ENCODE results near the gene CAMTA1. TPM values are rescaled to one million over a fixed set of nuclear protein-coding genes. Genes with fewer than 3 reads are reported as not detected.
A peak's percentile ranks its signal among the peaks of the same experiment; 100 is the strongest.

Gene CAMTA1
- total RNA-seq, 1 experiment from 2014 or later = 82.2 TPM

DNA sequence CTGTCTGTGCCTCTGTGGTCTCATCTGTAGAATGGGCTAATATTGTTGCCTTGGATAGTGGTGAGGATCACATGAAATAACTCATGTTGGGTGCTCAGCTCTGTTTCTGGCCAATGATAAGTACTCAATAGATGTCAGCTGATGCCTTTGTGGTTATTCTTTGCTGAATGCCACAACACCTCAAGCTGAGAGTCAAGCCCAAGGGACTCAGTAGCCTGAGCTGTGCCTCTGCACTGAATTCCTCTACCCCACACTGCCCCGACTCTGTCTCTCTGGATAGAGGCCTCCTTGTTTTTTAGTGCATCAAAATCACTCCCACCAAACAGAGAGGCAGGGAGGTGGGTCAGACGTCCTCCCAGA is 789.8 kb downstream of the CAMTA1 start:
- intact Hi-C loops (cut with micrococcal nuclease; ENCODE audit: unreplicated experiment) (no loop called here), in situ Hi-C loops (cut with HindIII; ENCODE audit: low pct_unique_long_range_greater_than_20kb, low sequenced_read_pairs) (no loop called here)
- no peaks in the 10 kb centered on the region for H3K9me3 ChIP-seq (ENCODE audit: control insufficient read depth, insufficient read depth, low read depth, low read length)
- no peak overlapping the region for H3K27ac ChIP-seq (ENCODE audit: low read length)
- POLR2A ChIA-PET = no interaction called here
- H3K27me3 ChIP-seq (ENCODE audit: control insufficient read depth, insufficient read depth, low read length) = no peaks in the 10 kb centered on the region
- no peaks in the 10 kb centered on the region for H3K36me3 ChIP-seq (ENCODE audit: control insufficient read depth, insufficient read depth, low read length)
- CTCF ChIA-PET = no interaction called here
- DNase-seq (ENCODE audit: low read depth, low spot score) (no peak), ATAC-seq (no peak)
- no peaks in the 10 kb centered on the region for H3K4me1 ChIP-seq (ENCODE audit: control insufficient read depth, insufficient read depth, low read length)
- no TSS peak for BruUV-seq (replicated peaks)
- H3K4me3 ChIP-seq (ENCODE audit: low read depth in 2 of 2, low read length in 2 of 2) = no peak overlapping the region
- TF ChIP-seq, protein P1, sequence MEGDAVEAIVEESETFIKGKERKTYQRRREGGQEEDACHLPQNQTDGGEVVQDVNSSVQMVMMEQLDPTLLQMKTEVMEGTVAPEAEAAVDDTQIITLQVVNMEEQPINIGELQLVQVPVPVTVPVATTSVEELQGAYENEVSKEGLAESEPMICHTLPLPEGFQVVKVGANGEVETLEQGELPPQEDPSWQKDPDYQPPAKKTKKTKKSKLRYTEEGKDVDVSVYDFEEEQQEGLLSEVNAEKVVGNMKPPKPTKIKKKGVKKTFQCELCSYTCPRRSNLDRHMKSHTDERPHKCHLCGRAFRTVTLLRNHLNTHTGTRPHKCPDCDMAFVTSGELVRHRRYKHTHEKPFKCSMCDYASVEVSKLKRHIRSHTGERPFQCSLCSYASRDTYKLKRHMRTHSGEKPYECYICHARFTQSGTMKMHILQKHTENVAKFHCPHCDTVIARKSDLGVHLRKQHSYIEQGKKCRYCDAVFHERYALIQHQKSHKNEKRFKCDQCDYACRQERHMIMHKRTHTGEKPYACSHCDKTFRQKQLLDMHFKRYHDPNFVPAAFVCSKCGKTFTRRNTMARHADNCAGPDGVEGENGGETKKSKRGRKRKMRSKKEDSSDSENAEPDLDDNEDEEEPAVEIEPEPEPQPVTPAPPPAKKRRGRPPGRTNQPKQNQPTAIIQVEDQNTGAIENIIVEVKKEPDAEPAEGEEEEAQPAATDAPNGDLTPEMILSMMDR (IDR thresholded peaks at IDR 0.05) = no peak
- TF ChIP-seq TCF7L2 (IDR thresholded peaks at IDR 0.05; ENCODE audit: low read depth, low read length) (no peak), POLR2AphosphoS5 (IDR thresholded peaks at IDR 0.05; ENCODE audit: low read depth, low read length) (no peak), SIN3A (IDR thresholded peaks at IDR 0.05; ENCODE audit: borderline replicate concordance, insufficient read depth, low read depth, low read length) (no peak)
- TF ChIP-seq, protein P2, sequence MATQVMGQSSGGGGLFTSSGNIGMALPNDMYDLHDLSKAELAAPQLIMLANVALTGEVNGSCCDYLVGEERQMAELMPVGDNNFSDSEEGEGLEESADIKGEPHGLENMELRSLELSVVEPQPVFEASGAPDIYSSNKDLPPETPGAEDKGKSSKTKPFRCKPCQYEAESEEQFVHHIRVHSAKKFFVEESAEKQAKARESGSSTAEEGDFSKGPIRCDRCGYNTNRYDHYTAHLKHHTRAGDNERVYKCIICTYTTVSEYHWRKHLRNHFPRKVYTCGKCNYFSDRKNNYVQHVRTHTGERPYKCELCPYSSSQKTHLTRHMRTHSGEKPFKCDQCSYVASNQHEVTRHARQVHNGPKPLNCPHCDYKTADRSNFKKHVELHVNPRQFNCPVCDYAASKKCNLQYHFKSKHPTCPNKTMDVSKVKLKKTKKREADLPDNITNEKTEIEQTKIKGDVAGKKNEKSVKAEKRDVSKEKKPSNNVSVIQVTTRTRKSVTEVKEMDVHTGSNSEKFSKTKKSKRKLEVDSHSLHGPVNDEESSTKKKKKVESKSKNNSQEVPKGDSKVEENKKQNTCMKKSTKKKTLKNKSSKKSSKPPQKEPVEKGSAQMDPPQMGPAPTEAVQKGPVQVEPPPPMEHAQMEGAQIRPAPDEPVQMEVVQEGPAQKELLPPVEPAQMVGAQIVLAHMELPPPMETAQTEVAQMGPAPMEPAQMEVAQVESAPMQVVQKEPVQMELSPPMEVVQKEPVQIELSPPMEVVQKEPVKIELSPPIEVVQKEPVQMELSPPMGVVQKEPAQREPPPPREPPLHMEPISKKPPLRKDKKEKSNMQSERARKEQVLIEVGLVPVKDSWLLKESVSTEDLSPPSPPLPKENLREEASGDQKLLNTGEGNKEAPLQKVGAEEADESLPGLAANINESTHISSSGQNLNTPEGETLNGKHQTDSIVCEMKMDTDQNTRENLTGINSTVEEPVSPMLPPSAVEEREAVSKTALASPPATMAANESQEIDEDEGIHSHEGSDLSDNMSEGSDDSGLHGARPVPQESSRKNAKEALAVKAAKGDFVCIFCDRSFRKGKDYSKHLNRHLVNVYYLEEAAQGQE (IDR thresholded peaks at IDR 0.05; ENCODE audit: insufficient read depth in 1 of 2, low read depth in 2 of 2, low read length in 1 of 2) = no peak

DNA sequence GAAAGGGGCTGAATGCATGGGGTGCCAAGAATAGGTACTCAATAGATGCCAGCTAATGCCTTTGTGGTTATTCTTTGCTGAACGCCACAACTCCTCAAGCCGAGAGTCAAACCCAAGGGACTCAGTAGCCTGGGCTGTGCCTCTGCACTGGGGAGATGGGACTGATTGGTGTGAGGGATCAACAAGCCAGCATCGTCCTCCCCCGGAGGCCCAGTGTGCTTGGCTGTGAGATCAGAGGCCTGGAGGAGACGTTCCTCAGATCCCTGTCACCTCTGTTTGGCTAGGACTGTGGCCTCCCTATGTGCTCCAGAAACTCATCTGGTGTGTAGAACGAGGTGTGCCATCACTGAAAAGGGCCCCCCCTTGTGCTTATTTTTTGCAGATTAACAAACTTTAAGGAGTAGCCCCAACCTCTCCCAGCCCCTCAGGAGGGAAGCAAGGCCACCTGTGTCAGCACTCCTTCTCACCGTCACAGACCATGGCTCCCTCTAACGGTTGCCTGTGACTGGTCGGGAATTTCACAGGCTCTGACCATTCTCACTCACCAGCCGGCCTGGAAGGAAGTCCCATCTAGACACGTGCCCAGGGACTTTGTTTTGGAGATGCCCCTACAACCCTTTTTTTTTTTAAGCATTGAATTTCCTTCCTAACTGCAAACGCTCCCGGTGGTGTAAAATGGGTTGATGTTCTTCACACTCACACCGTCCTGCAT is 791.8 kb downstream of the CAMTA1 start:
- Histone ChIP-seq H3K27me3 (ENCODE audit: control insufficient read depth, insufficient read depth, low read length) (no peaks in the 10 kb centered on the region), H3K36me3 (ENCODE audit: control insufficient read depth, insufficient read depth, low read length) (no peaks in the 10 kb centered on the region), H3K9me3 (ENCODE audit: control insufficient read depth, insufficient read depth, low read depth, low read length) (no peaks in the 10 kb centered on the region), H3K4me3 (ENCODE audit: low read depth in 2 of 2, low read length in 2 of 2) (no peak overlapping the region), H3K4me1 (ENCODE audit: control insufficient read depth, insufficient read depth, low read length) (no peaks in the 10 kb centered on the region), H3K27ac (ENCODE audit: low read length) (no peak overlapping the region)
- POLR2A ChIA-PET = no interaction called here
- DNase-seq (ENCODE audit: low read depth, low spot score) (no peak), ATAC-seq (peak; percentile 60; the same call in 1 of the 2 replicates)
- TF ChIP-seq, protein P1 (IDR thresholded peaks at IDR 0.05) = peak; percentile 66; the same call in 1 of the 2 replicates
- TF ChIP-seq TCF7L2 (IDR thresholded peaks at IDR 0.05; ENCODE audit: low read depth, low read length) = no peak
- BruUV-seq (replicated peaks) = no TSS peak
- in situ Hi-C loops (cut with HindIII; ENCODE audit: low pct_unique_long_range_greater_than_20kb, low sequenced_read_pairs) (no loop called here), intact Hi-C loops (cut with micrococcal nuclease; ENCODE audit: unreplicated experiment) (no loop called here)
- CTCF ChIA-PET = interaction anchor here (0.6 kb wide), 1 partner anchor 101 kb away, joined by 3 read pairs; no protein-coding TSS in a partner anchor
